OCI-LY3 (cell line): ENCODE data around the gene ANGEL1.

ENCODE experiments used
- H2AFZ ChIP-seq: fragments of 200-600, 300-600 bp; shearing (Covaris generic); 2 replicates; pipeline ENCODE4 v1.6.0; 2014; ENCODE audit warnings: antibody characterized with exemption, low read depth, low read length
- H3K27ac ChIP-seq: fragments of 200-600, 300-600 bp; sonication (generic); 2 replicates; pipeline ENCODE4 v1.5.1; 2014; ENCODE audit warnings: mild to moderate bottlenecking, low read length, moderate library complexity, mixed read lengths
- H3K27me3 ChIP-seq: fragments of 200-600, 300-600 bp; sonication (generic); 2 replicates; pipeline ENCODE4 v1.6.1; 2014; ENCODE audit warnings: low read depth, low read length, mixed read lengths
- H3K36me3 ChIP-seq: fragments of 200-600, 300-600 bp; sonication (generic); replicated peaks from 2 replicates; pipeline ENCODE3; 2014; ENCODE audit warnings: low read depth, low read length, mixed read lengths
- H3K4me1 ChIP-seq: fragments of 300-600, 200-600 bp; sonication (generic); 2 replicates; pipeline ENCODE4 v1.6.1; 2014; ENCODE audit warnings: low read length, mixed read lengths
- H3K4me2 ChIP-seq: fragments of 200-600, 300-600 bp; sonication (generic); 2 replicates; pipeline ENCODE4 v1.6.1; 2014; ENCODE audit warnings: low read length, mixed read lengths
- H3K4me3 ChIP-seq: fragments of 300-600, 200-600 bp; sonication (generic); 2 replicates; pipeline ENCODE4 v1.5.1; 2014; ENCODE audit warnings: antibody characterized with exemption, mild to moderate bottlenecking, low read length, moderate library complexity
- H3K79me2 ChIP-seq: fragments of 300-600, 200-600 bp; shearing (Covaris generic); 2 replicates; pipeline ENCODE4 v1.6.1; 2014; ENCODE audit warnings: mild to moderate bottlenecking, low read length, mixed read lengths
- H3K9ac ChIP-seq: fragments of 300-600, 200-600 bp; shearing (Covaris generic); 2 replicates; pipeline ENCODE4 v1.6.0; 2014; ENCODE audit warnings: mild to moderate bottlenecking, low read length, moderate library complexity
- H3K9me3 ChIP-seq: fragments of 200-600, 300-600 bp; shearing (Covaris generic); 2 replicates; pipeline ENCODE4 v1.6.1; 2014; ENCODE audit warnings: low read length, mixed read lengths; ENCODE audit not compliant: insufficient read depth
- H4K20me1 ChIP-seq: fragments of 200-600, 300-600 bp; sonication (generic); 2 replicates; pipeline ENCODE4 v1.6.1; 2016; ENCODE audit warnings: low read length, mixed read lengths; ENCODE audit not compliant: insufficient read depth
- EZH2phosphoT487 ChIP-seq: fragments of 200-600 bp; shearing (Covaris generic); IDR thresholded peaks from 2 replicates; pipeline ENCODE4 v1.6.1; 2018; ENCODE audit warnings: antibody characterized with exemption, mixed run types, low read depth
- TF ChIP-seq, protein P1 (sequence below): fragments of 200-600, 300-600 bp; sonication (generic); IDR thresholded peaks from 2 replicates; pipeline ENCODE4 v1.5.1; 2014; ENCODE audit warnings: antibody characterized with exemption, low read length, low read depth

Gene ANGEL1

DNA sequence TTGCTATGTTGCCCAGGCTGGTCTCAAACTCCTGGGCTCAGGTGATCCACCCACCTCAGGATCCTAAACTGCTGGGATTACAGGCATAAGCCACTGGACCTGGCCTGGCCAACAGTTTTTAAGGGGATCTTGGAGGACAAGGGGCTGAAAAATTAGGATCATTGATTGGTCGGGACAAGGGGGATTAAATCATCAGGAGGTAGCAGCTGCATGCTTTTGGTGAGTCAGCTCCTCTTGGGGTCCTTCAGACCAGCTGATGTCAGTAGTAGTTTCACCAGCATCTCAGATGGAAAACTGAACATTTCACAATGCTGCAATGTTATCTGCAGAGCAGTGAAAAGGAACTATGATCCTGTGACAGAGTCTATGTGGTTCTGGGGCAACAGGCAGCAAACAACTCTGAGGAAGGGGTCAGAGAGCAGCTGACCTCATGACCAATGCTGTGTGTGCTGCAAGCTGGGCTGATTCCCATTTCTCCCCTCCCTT is 19.9 kb upstream of the ANGEL1 start:
- no peaks in the 10 kb centered on the region for H4K20me1 ChIP-seq
- peaks cover 4% of the 10 kb centered on the region for H3K27me3 ChIP-seq
- TF ChIP-seq EZH2phosphoT487: no peak
- TF ChIP-seq, protein P1, sequence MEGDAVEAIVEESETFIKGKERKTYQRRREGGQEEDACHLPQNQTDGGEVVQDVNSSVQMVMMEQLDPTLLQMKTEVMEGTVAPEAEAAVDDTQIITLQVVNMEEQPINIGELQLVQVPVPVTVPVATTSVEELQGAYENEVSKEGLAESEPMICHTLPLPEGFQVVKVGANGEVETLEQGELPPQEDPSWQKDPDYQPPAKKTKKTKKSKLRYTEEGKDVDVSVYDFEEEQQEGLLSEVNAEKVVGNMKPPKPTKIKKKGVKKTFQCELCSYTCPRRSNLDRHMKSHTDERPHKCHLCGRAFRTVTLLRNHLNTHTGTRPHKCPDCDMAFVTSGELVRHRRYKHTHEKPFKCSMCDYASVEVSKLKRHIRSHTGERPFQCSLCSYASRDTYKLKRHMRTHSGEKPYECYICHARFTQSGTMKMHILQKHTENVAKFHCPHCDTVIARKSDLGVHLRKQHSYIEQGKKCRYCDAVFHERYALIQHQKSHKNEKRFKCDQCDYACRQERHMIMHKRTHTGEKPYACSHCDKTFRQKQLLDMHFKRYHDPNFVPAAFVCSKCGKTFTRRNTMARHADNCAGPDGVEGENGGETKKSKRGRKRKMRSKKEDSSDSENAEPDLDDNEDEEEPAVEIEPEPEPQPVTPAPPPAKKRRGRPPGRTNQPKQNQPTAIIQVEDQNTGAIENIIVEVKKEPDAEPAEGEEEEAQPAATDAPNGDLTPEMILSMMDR: no peak
- H3K9ac ChIP-seq: no peak overlapping the region
- H3K27ac ChIP-seq: no peak overlapping the region
- no peaks in the 10 kb centered on the region for H3K36me3 ChIP-seq
- no peaks in the 10 kb centered on the region for H3K79me2 ChIP-seq
- H3K4me3 ChIP-seq: no peak overlapping the region
- no peak overlapping the region for H2AFZ ChIP-seq
- no peaks in the 10 kb centered on the region for H3K9me3 ChIP-seq
- H3K4me2 ChIP-seq: no peak overlapping the region
- H3K4me1 ChIP-seq: no peaks in the 10 kb centered on the region

DNA sequence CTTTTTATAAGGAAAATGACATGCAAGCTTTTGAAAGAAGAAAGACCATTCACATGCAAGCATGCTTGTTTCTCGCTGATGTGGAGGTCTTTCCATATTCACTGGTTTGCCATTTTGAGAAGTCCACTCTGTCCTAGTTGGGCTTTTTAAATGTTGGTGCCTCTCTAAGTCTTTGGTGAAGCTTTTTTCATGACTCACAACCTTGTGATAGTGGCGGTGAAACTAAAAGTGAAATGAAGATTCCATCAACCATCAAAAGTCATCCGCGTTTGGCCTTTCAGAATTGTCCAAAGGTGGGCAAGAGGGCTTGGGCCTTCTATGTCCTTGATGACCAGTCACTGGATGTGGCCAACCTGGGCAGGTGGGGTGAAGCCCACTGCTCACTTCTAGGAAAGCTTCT is 17.9 kb upstream of the ANGEL1 start:
- TF ChIP-seq, protein P1: no peak
- no peak for TF ChIP-seq EZH2phosphoT487
- Histone ChIP-seq H3K27me3 (0 out of 2 replicates have a peak, but pooled peaks cover 5% of the 10 kb centered on the region), H3K79me2 (no peaks in the 10 kb centered on the region), H3K4me3 (no peak overlapping the region), H3K36me3 (no peaks in the 10 kb centered on the region), H3K4me2 (no peak overlapping the region), H3K27ac (no peak overlapping the region), H3K4me1 (no peaks in the 10 kb centered on the region), H2AFZ (no peak overlapping the region), H4K20me1 (no peaks in the 10 kb centered on the region), H3K9ac (no peak overlapping the region), H3K9me3 (no peaks in the 10 kb centered on the region)

DNA sequence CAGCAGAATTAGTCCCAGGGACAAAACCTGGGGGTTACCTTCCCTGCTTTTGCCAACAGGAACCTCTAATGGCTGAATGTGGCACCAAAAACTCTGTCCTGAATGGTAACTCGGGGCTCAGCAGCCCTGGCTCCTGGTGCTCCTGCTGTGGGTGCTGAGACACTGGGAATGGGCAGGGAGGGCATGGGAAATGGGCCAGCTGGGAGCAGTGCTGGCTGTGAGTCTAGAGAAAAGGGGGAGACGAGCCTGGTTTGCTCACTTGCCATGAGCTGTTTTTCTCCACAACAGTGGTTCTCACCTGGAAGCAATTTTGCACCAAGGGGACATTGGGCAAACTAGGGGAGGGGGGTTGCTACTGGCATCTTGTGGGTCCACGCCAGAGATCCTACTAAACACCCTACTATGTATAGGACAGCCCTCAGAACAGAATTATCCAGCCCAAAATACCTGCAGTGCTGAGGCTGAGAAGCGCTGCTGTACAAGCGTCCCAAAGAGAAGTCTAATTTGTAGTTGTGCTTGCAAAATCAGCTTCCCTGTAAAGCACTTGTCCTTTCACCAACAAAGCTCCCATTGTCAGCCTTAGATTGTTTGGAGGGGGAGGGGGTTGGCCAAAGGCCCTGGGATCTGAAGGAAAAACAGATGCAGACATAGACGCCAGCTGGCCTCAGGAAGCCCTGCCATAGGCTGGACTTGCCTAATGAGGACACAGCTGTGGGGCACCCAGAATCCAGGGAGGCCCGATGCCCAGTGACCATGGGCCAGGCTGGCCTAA is 17.2 kb upstream of the ANGEL1 start:
- Histone ChIP-seq H3K9ac (no peak overlapping the region), H3K27me3 (peaks cover 11% of the 10 kb centered on the region; the same call in 1 of the 2 replicates), H3K36me3 (no peaks in the 10 kb centered on the region), H4K20me1 (no peaks in the 10 kb centered on the region), H3K4me3 (no peak overlapping the region), H2AFZ (no peak overlapping the region), H3K4me2 (no peak overlapping the region), H3K4me1 (no peaks in the 10 kb centered on the region), H3K9me3 (no peaks in the 10 kb centered on the region), H3K79me2 (no peaks in the 10 kb centered on the region), H3K27ac (no peak overlapping the region)
- TF ChIP-seq, protein P1: no peak
- TF ChIP-seq EZH2phosphoT487: no peak

DNA sequence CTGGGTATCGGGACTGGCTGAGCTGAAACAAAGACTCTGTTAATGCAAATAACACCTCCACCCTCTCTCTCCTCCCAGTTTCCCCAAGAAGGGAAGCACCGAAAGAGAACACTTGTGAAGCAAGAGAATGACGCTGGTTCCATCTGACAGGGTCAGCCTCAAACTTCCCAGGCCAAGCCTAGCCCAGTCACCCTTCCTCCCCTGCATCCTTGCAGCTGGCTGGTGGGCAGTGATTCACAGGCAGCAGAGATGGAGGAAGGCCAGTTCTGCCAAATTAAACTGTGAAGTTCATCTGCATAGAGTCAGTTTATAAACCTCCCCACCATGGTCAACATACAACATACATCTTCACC is 16.3 kb upstream of the ANGEL1 start:
- no peaks in the 10 kb centered on the region for H3K9me3 ChIP-seq
- TF ChIP-seq EZH2phosphoT487: no peak
- TF ChIP-seq, protein P1: no peak
- H3K4me1 ChIP-seq: no peaks in the 10 kb centered on the region
- H2AFZ ChIP-seq: no peak overlapping the region
- no peak overlapping the region for H3K27ac ChIP-seq
- H3K4me2 ChIP-seq: no peak overlapping the region
- H3K36me3 ChIP-seq: no peaks in the 10 kb centered on the region
- H3K9ac ChIP-seq: no peak overlapping the region
- H3K4me3 ChIP-seq: no peak overlapping the region
- no peaks in the 10 kb centered on the region for H4K20me1 ChIP-seq
- H3K27me3 ChIP-seq: peaks cover 12% of the 10 kb centered on the region; the same call in 1 of the 2 replicates
- H3K79me2 ChIP-seq: no peaks in the 10 kb centered on the region
